HG03064 (cell line): ENCODE results near the gene TCHP.

Source experiments
- ATAC-seq: cut with Tn5 transposase; IDR thresholded peaks from one replicate; pipeline ENCODE4 v1.9.1; 2021; ENCODE audit warnings: low read depth; ENCODE audit not compliant: unreplicated experiment

The TCHP gene

DNA sequence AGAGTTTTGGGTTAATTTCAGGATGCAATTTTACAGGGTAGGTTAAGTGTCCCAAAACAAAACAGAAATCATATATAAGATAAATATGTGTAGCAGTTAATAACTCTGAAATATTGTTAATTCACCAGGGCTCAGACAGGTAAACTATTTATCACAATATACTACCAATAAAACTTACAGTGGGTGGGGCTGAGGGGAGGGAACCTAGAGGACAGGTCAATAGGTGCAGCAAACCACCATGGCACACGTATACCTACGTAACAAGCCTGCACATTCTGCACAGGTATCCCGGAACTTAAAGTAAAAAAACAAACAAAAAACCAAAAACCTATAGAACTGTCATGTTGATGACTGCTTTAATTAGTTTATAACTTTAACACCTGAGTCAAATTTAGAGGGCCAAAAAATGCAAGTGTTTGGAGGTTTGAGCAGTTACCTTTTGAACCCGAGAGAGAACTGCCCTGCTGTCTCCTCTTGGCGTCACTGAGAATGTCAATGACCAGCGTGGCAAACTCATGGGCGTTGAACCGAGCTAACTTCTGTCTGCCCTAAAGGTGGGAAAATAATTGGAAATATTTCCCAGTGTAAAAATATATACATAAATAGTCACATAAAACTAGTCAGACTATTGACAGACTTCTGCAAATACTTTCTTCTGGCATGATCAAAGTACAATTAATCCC, 59.5 kb downstream of the TCHP start:
- ATAC-seq: no peak

DNA sequence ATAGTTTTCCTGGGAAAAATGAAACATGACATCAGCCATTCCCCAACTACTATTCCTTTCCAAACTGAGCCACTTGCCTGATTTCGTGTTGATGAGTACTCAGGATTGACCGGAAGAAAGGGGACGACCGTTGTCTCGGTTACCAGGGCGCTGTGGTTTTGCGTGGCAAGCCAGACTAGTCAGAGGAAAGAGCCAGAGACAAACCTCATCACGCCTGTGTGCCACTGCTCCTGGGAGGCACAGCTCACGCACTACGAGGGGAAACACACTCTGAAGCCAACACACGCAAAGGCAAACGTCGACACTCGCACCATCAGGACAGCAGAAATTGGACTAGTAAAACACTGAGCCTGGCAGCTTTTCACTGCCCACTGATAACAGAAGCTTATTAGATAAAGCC, 61.1 kb downstream of the TCHP start:
- no peak for ATAC-seq

DNA sequence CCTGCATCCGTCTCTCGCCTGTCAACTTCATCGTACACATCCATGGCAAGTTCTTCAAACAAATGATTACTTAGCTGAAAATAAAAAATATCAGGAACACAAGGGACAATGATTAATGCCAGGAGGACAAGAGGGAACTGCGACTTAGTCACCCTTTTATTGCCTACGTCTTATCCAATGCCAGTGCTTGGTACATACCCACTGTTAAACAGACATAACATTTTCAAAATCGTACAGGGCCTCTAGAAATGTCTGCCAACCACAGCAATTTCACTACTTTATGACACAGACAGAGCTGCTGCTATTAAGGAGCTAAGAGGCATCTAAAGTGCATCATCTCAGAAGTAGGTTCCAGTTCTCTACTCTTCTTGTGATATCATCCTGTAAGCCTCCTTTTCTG, 61.5 kb downstream of the TCHP start:
- no peak for ATAC-seq

DNA sequence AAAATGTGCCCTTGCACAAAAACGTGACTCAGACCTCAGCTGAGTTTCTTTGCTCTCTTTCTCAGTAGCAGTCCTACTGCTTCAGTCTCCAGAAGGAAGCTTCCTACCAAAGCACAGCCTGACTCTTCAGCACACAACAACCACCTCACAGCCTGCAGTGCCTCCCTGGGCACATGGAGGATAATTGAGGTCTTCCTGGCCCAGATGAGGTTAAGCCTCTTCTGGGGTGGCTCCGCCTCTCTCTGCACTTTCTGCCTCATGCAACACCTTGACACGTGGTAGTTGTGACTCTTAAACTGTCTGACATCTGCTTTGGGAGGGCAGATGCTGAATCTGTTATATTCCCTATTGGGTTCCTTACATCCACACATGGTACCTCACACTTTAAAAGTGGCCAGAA, 62.3 kb downstream of the TCHP start:
- ATAC-seq: no peak

DNA sequence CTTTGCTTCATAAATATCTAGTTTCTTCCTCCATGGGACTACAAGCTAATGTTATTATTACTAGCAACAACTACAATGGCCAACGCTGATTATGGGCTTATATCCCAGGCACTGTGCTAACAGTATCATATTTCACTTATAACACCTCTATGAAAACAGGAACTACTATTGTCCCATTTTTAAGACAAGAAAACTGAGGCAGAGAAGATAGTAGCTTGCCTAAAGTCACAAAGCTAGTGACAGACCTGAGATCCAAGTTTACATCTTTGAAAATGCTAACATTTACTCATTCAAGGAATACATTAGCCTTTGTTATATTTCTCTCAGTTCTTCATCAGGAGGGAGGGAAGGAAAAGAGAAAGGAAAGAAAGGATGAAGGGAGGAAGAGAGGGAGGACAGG, 63.3 kb downstream of the TCHP start:
- ATAC-seq: no peak

DNA sequence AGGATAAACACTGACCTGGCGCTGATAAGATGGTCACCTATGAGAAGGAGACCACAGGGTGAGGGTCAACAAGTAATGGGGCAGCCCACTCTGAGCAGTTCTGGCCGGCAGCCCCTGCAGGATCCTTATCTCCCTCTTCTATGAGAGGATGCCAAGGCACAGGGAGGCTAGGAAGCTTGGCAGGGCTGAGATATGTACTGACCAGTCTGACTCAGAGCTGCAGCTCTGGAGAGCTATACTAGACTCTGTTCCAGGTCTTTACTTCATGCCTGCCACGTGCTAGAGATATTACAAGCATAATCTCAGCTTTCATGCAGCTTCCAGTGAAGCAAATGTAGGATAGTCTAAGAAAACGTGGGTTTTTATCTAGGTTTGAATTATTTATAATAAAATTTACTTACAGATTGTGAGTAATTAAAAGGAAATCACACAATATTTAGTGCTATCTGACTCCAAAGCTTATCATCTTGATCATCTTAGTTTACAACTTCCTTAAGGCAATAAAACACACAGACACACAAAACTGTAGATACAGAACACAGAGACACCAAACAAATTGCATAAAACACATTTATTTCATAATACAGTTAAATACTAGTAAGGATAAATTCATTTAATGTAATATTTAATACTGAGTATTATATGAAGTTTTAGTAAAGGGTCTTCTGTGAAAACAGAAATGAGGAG, 63.8 kb downstream of the TCHP start:
- ATAC-seq: no peak

DNA sequence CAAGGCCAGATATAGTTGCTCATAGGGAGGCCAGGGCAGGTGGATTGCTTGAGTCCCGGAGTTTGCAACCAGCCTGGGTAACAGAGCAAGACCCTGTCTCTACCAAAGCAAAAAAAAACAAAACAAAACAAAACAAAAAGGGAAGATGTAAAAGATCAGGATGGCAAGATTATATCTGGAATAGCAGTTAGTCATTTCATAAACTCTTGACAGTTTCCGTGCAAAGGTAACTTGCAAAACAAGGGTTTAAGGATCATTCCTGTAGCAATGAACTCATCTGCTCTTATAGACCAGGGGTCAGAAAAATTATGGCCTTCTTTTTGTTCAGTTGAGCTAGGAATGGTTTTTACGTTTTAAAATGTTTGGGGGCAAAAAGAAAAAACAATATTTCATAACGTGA, 66.5 kb downstream of the TCHP start:
- no peak for ATAC-seq

DNA sequence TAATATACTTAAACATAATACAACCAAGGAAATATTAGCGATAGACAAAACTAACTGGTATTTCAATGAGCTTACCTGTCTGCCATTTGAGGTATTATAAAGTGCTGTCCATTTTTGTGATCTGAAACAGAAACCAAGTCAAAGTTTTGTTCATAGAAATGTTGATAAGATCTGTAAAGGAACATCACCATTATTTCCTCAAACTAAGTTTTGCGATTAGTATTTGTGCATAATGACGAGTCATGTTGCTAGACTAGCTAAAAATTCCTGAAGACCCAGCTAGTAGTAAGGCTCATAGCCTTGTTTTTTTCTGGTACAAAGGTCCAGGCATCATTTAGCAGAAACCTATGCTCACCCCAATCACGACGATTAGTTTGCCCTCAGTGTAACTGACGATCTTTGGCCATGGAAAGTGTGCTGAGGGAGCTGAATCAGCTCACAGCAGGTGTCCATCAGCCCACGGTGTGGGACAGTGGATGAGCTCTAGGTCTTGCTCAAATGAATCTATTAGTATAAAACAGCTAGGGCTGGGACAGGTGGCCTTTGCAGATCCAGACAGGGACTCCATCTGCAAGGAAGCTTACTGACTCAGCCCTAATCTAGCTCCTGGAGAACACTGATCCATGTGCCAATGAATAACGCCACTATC, 67.4 kb downstream of the TCHP start:
- no peak for ATAC-seq
